Tibial nerve (tissue), 4 donors: ENCODE results near the gene MSI2.

ENCODE experiments used
- EP300 ChIP-seq, 2 donors: sonication (generic); formaldehyde crosslinking; IDR thresholded peaks; one replicate each; pipeline ENCODE4 v1.6.1; 2017; ENCODE audit warnings: antibody characterized with exemption in 2 of 2, mild to moderate bottlenecking in 1 of 2
- POLR2A ChIP-seq, 2 donors: fragments of 450-650 bp; IDR thresholded peaks; one replicate each; pipeline ENCODE4 v1.6.1; 2017; ENCODE audit warnings: antibody characterized with exemption in 2 of 2, mild to moderate bottlenecking in 2 of 2, moderate library complexity in 2 of 2
- TF ChIP-seq, protein P1 (sequence below), 5 experiments: fragments of 200-600 bp in 3 of 5; fragments of 450-650 bp in 2 of 5; sonication (generic) in 3 of 5; IDR thresholded peaks; one replicate each; pipeline ENCODE4 v1.5.1; 2016 to 2019; ENCODE audit warnings: antibody characterized with exemption in 5 of 5, mild to moderate bottlenecking in 3 of 5, moderate library complexity in 2 of 5

- TF ChIP-seq, protein P1, sequence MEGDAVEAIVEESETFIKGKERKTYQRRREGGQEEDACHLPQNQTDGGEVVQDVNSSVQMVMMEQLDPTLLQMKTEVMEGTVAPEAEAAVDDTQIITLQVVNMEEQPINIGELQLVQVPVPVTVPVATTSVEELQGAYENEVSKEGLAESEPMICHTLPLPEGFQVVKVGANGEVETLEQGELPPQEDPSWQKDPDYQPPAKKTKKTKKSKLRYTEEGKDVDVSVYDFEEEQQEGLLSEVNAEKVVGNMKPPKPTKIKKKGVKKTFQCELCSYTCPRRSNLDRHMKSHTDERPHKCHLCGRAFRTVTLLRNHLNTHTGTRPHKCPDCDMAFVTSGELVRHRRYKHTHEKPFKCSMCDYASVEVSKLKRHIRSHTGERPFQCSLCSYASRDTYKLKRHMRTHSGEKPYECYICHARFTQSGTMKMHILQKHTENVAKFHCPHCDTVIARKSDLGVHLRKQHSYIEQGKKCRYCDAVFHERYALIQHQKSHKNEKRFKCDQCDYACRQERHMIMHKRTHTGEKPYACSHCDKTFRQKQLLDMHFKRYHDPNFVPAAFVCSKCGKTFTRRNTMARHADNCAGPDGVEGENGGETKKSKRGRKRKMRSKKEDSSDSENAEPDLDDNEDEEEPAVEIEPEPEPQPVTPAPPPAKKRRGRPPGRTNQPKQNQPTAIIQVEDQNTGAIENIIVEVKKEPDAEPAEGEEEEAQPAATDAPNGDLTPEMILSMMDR (IDR thresholded peaks at IDR 0.05) = no peak
- TF ChIP-seq POLR2A (IDR thresholded peaks at IDR 0.05) (no peak), EP300 (IDR thresholded peaks at IDR 0.05) (no peak)
Measured at GRCh38 chr17:57418463-57419246, 162.3 kb downstream of the MSI2 start.
